Stimulated activated naive CD8-positive, alpha-beta T cell treated with anti-CD3 and anti-CD28 coated beads, Interleukin-15, amount 100 ng/mL, for 72 hours (primary cell): ENCODE data around the gene CABP1.
A peak's percentile ranks its signal among the peaks of the same experiment; 100 is the strongest.
"Not testable (repeated sequence)": the region's sequence is repeated elsewhere in the genome, so short reads cannot be mapped to it uniquely, and the experiment has no call there.

Experiments
- ATAC-seq: fragments of 150-1000 bp; cut with Tn5 transposase; 2 replicates; pipeline ENCODE4 v1.10.0; 2021; ENCODE audit warnings: mild to moderate bottlenecking, moderate library complexity
- DNase-seq, 2 donors: peaks; one replicate each; pipeline ENCODE4 v3.0.0; 2021 to 2022
- H3K27ac Mint-ChIP-seq, 2 donors: one replicate each; pipeline ENCODE4 v1.8.0; 2022; ENCODE audit warnings: mild to moderate bottlenecking in 2 of 2, mixed read lengths in 2 of 2, moderate library complexity in 2 of 2
- H3K27me3 Mint-ChIP-seq: one replicate; pipeline ENCODE4 v1.8.0; 2022; ENCODE audit warnings: mixed read lengths
- H3K4me1 Mint-ChIP-seq: one replicate; pipeline ENCODE4 v1.8.0; 2022; ENCODE audit warnings: mild to moderate bottlenecking, mixed read lengths
- H3K4me3 Mint-ChIP-seq, 2 donors: one replicate each; pipeline ENCODE4 v1.8.0; 2022; ENCODE audit warnings: mild to moderate bottlenecking in 2 of 2, mixed read lengths in 2 of 2, moderate library complexity in 1 of 2
- H3K9me3 Mint-ChIP-seq, 2 donors: one replicate each; pipeline ENCODE4 v1.8.0; 2022; ENCODE audit warnings: mixed read lengths in 2 of 2

The CABP1 gene

DNA sequence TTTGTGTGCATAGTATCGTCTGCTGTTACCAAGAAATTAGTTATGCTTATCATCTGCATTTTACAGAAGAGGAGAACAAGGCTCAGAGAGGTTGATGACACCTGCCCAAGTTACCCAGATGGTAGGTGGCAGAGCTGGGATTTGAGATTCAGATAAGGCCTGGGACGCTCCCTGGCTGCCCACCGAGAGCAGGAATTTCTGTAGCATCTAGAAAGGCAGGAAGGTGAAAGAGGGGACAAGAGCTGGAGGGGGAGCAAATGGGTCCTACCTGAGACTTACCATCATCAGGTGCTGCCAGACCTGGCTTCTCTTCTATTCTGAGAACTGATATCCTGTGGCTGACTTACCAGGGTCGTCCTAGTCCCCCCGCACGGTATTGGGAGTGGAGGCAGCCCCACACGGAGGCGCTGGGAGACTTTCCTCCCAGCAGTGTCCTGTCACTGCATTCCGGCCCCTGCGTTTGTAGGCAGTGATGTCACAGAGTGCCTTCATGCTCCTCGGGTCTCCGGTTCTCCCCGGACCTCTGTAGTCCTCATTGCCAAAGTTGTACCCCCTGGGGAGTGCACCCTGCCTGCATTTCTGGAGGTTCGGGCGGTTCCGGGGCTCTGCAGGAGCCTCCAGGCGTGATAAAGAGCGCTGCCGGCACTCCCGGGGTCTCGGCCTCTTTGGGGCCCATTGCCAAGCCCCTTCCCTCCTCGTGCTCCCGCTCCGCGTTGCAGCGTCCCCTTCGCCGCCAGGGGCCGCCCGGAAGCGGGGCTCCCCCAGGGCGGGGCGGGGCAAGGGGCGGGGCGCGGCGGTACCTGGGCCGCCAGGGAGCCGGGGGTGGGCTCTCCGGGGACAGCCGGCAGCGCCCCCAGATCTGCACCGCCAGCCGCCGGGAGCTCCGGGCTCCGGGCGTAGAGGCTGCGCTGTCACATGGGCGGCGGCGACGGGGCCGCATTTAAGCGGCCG, at the start of gene CABP1:
TSS of gene CABP1 (plus strand) at position 856 of the 951 bp plus-strand sequence. CDS start at position 916, 60 bp downstream.
- Mint-ChIP-seq H3K9me3 (no peaks in the 10 kb centered on the region), H3K27ac (peak within 1 kb of the TSS in 1 of 2 donors; percentile 81), H3K4me3 (peak within 1 kb of the TSS; percentile 76 to 83), H3K27me3 (peaks cover 39% of the 10 kb centered on the region), H3K4me1 (peaks cover 17% of the 10 kb centered on the region)
- peak; percentile 86 for ATAC-seq
- peak; percentile 58 to 69 for DNase-seq

DNA sequence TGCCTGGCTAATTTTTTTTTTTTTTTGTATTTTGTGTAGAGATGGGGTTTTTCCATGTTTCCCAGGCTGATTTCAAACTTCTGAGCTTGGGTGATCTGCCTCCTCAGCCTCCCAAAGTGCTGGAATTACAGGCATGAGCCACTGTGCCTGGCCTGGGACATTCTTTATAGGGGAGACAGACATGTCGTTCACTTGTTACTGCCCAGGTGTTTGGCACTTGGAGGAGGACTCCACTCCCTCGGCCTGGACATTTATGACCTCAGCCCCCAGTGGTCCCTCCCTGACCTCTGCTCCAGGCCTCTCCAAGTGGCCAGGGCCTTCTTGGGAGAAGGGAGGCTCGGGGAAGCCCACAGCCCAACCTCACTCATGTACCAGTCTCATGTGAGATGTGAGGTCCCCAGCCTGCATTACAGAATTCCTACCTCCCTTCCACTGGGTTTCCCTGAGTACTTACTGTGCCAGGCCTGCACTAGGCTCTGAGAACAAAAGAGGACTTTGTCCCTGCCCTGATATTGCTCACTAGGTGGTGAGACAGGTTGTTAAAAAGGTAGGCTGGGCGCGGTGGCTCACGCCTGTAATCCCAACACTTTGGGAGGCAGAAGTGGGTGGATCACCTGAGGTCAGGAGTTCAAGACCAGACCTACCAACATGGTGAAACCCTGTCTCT, 49.6 kb upstream of the CABP1 start:
- H3K27ac Mint-ChIP-seq: no peak overlapping the region
- DNase-seq (no peak), ATAC-seq (no peak)
- no peaks in the 10 kb centered on the region for H3K9me3 Mint-ChIP-seq
- no peaks in the 10 kb centered on the region for H3K4me1 Mint-ChIP-seq
- peaks cover 7% of the 10 kb centered on the region for H3K27me3 Mint-ChIP-seq
- H3K4me3 Mint-ChIP-seq: no peak overlapping the region

DNA sequence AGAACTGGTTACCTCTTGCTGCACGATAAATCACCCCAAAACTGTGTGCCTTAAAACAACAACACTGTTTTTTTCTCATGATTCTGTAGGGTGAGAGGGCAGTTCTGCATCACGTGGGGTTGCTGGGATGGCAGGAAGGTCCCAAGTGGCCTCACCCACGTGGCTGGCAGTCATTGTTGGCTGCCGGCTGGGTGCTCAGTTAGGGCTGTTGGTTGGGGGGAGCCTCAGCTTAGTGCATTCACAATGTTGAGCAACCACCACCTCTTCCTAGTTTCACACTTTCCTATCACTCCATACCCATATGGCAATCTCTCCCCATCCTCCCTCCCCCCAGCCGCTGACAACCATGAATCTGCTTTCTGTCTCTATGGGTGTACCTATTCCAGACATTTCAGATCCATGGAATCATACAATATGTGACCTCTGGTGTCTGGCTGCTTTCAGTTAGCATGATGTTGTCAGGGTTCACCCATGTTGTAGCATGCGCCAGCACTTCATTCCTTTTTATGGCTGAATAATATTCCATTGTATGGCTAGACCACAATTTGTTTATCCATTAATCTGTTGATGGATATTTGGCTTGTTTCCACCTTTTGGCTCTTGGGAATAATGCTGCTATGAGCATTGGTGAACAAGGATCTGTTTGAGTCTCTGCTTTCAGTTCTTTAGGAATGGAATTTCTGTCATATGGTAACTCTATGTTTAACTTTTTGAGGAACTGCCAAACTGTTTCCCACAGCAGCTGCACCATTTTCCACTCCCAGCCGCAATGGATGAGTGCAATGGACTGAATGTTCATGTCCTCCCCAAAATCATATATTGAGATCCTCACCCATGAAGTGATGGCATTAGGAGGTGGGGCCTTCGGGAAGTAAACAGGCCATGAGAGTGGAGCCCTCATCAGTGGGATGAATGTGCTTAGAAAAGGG, 48.0 kb upstream of the CABP1 start:
- Mint-ChIP-seq H3K9me3 (no peaks in the 10 kb centered on the region), H3K27me3 (peaks cover under 1% of the 10 kb centered on the region), H3K4me3 (no peak overlapping the region), H3K27ac (no peak overlapping the region), H3K4me1 (no peaks in the 10 kb centered on the region)
- ATAC-seq (no peak), DNase-seq (no peak)

DNA sequence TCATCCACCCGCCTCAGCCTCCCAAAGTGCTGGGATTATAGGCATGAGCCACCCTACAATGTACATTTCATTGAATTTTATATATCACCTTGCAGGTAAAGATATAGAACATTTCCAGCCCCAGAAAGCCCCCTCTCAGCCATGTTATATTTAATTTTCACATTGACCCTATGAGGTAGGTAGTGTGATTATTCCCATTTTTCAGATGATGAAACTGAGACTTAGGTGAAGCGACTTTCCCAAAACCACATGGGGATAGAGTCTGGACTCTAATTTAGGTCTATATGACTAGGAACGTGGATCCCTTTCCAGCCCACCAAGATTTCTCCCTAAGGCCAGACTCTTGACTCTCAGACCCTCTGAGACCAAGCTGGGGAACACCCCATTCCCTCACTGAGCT, 43.5 kb upstream of the CABP1 start:
- no peaks in the 10 kb centered on the region for H3K4me1 Mint-ChIP-seq
- H3K27ac Mint-ChIP-seq: no peak overlapping the region
- H3K4me3 Mint-ChIP-seq: no peak overlapping the region
- peaks cover 18% of the 10 kb centered on the region for H3K27me3 Mint-ChIP-seq
- DNase-seq (no peak), ATAC-seq (no peak)
- H3K9me3 Mint-ChIP-seq: no peaks in the 10 kb centered on the region

- no peak for ATAC-seq
- no peak overlapping the region for H3K4me3 Mint-ChIP-seq
- H3K4me1 Mint-ChIP-seq: no peaks in the 10 kb centered on the region
- no peak for DNase-seq
- H3K27me3 Mint-ChIP-seq: peaks cover 28% of the 10 kb centered on the region
- H3K27ac Mint-ChIP-seq: no peak overlapping the region
- no peaks in the 10 kb centered on the region for H3K9me3 Mint-ChIP-seq
Observed at GRCh38 chr12:120597861-120598260, 42.6 kb upstream of the CABP1 start.

- peaks cover 29% of the 10 kb centered on the region for H3K27me3 Mint-ChIP-seq
- ATAC-seq (peak; percentile 48), DNase-seq (no peak)
- H3K4me1 Mint-ChIP-seq: no peaks in the 10 kb centered on the region
- H3K4me3 Mint-ChIP-seq: no peak overlapping the region
- no peaks in the 10 kb centered on the region for H3K9me3 Mint-ChIP-seq
- H3K27ac Mint-ChIP-seq: no peak overlapping the region
Observed at GRCh38 chr12:120598674-120599463, 41.6 kb upstream of the CABP1 start.

GRCh38 chr12:120599672-120600552, 40.5 kb upstream of the CABP1 start:
- no peaks in the 10 kb centered on the region for H3K9me3 Mint-ChIP-seq
- H3K27me3 Mint-ChIP-seq: peaks cover 29% of the 10 kb centered on the region
- H3K4me1 Mint-ChIP-seq: no peaks in the 10 kb centered on the region
- no peak overlapping the region for H3K27ac Mint-ChIP-seq
- DNase-seq (no peak), ATAC-seq (no peak)
- H3K4me3 Mint-ChIP-seq: no peak overlapping the region

DNA sequence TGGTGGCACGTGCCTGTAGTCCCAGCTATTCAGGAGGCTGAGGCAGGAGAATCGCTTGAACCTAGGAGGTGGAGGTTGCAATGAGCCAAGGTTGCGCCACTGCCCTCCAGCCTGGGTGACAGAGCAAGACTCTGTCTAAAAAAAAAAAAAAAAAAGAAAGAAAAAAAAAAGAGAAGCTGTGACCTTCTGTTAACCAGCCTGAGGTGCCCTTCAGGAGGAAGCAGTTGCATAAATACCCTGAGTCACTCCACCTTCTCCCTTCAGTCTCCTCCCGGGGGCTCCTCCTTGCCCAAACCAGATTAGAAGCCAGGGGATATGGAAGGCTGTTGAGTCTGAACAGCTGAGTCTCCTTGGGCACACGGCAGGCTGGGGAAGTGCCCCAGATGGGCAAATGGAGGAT, 38.0 kb upstream of the CABP1 start:
- ATAC-seq, H3K9me3 Mint-ChIP-seq, H3K4me3 Mint-ChIP-seq, DNase-seq, H3K4me1 Mint-ChIP-seq, H3K27ac Mint-ChIP-seq: not testable (repeated sequence)
- peaks cover 28% of the 10 kb centered on the region for H3K27me3 Mint-ChIP-seq

GRCh38 chr12:120610560-120610959, 29.9 kb upstream of the CABP1 start:
- peaks cover 11% of the 10 kb centered on the region for H3K4me1 Mint-ChIP-seq
- DNase-seq (no peak), ATAC-seq (no peak)
- H3K4me3 Mint-ChIP-seq: no peak overlapping the region
- no peaks in the 10 kb centered on the region for H3K9me3 Mint-ChIP-seq
- peaks cover 8% of the 10 kb centered on the region for H3K27me3 Mint-ChIP-seq
- no peak overlapping the region for H3K27ac Mint-ChIP-seq

GRCh38 chr12:120611534-120611933, 28.9 kb upstream of the CABP1 start:
- not testable (repeated sequence) for H3K27me3 Mint-ChIP-seq, ATAC-seq, H3K27ac Mint-ChIP-seq, H3K9me3 Mint-ChIP-seq, DNase-seq, H3K4me3 Mint-ChIP-seq
- peaks cover 11% of the 10 kb centered on the region for H3K4me1 Mint-ChIP-seq

GRCh38 chr12:120614848-120615247, 25.6 kb upstream of the CABP1 start:
- peaks cover 11% of the 10 kb centered on the region for H3K4me1 Mint-ChIP-seq
- DNase-seq (no peak), ATAC-seq (no peak)
- no peaks in the 10 kb centered on the region for H3K9me3 Mint-ChIP-seq
- no peak overlapping the region for H3K4me3 Mint-ChIP-seq
- peaks cover 36% of the 10 kb centered on the region for H3K27me3 Mint-ChIP-seq
- no peak overlapping the region for H3K27ac Mint-ChIP-seq

GRCh38 chr12:120617193-120617592, 23.2 kb upstream of the CABP1 start:
- H3K9me3 Mint-ChIP-seq, ATAC-seq, H3K4me3 Mint-ChIP-seq, DNase-seq, H3K27ac Mint-ChIP-seq: not testable (repeated sequence)
- H3K27me3 Mint-ChIP-seq: peaks cover 48% of the 10 kb centered on the region
- H3K4me1 Mint-ChIP-seq: peaks cover 11% of the 10 kb centered on the region

DNA sequence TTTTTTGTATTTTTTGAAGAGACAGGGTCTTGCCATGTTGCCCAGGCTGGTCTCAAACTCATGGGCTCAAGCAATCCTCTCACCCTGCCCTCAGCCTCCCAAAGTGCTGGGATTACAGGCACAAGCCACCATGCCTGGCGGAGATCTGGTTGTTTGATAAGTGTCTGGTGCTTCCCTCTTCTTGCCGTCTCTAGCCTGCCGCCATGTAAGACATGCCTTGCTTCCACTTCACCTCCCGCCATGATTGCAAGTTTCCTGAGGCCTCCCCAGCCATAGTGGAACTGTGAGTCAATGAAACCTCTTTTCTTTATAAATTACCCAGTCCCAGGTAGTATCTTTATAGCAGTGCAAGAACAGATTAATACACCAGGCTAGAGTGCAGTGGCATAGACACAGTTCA, 22.7 kb upstream of the CABP1 start:
- H3K9me3 Mint-ChIP-seq, H3K27ac Mint-ChIP-seq, ATAC-seq, H3K4me3 Mint-ChIP-seq, DNase-seq: not testable (repeated sequence)
- Mint-ChIP-seq H3K27me3 (peaks cover 49% of the 10 kb centered on the region), H3K4me1 (peaks cover 11% of the 10 kb centered on the region)
